Stimulated activated CD4-positive, alpha-beta T cell treated with anti-CD3 and anti-CD28 coated beads, Interleukin-4, amount 100 ng/mL, for 4 hours (primary cell): ENCODE data around the gene IL33.

ENCODE experiments used
- DNase-seq, 2 experiments: peaks; one replicate each; pipeline ENCODE4 v3.0.0-alpha.2; 2020

Gene IL33

GRCh38 chr9:6218099-6218502 lies 2.5 kb downstream of the IL33 start:
- no peak for DNase-seq

GRCh38 chr9:6219040-6219439 lies 3.4 kb downstream of the IL33 start:
- no peak for DNase-seq

GRCh38 chr9:6219981-6220380 lies 4.4 kb downstream of the IL33 start:
- DNase-seq, result no peak

- DNase-seq, result no peak
These were observed 9.0 kb downstream of the IL33 start for GRCh38 chr9:6224393-6225154.

GRCh38 chr9:6226696-6227095 lies 11.1 kb downstream of the IL33 start:
- no peak for DNase-seq

GRCh38 chr9:6229186-6229585 lies 13.6 kb downstream of the IL33 start:
- DNase-seq, result no peak

GRCh38 chr9:6229619-6230018 lies 14.0 kb downstream of the IL33 start:
- DNase-seq, result no peak

GRCh38 chr9:6230037-6230780 lies 14.6 kb downstream of the IL33 start:
- DNase-seq, result no peak

- no peak for DNase-seq
These were observed 16.8 kb downstream of the IL33 start for GRCh38 chr9:6232336-6232945.

- no peak for DNase-seq
These were observed 18.4 kb downstream of the IL33 start for GRCh38 chr9:6234014-6234413.

GRCh38 chr9:6237267-6237666 lies 21.7 kb downstream of the IL33 start:
- no peak for DNase-seq

- no peak for DNase-seq
These were observed 23.4 kb downstream of the IL33 start for GRCh38 chr9:6239048-6239461.

- no peak for DNase-seq
These were observed 24.1 kb downstream of the IL33 start for GRCh38 chr9:6239694-6240093.

- DNase-seq, result no peak
These were observed 28.1 kb downstream of the IL33 start for GRCh38 chr9:6243746-6244145.

GRCh38 chr9:6247266-6247665 lies 31.7 kb downstream of the IL33 start:
- DNase-seq, result no peak

GRCh38 chr9:6268826-6269397 lies 53.3 kb downstream of the IL33 start:
- no peak for DNase-seq

- no peak for DNase-seq
These were observed 55.3 kb downstream of the IL33 start for GRCh38 chr9:6270896-6271295.

GRCh38 chr9:6271508-6272228 lies 56.1 kb downstream of the IL33 start:
- no peak for DNase-seq

- no peak for DNase-seq
These were observed 56.6 kb downstream of the IL33 start for GRCh38 chr9:6272229-6272598.

GRCh38 chr9:6277417-6277816 lies 61.8 kb downstream of the IL33 start:
- no peak for DNase-seq

GRCh38 chr9:6301858-6302257 lies 86.3 kb downstream of the IL33 start:
- no peak for DNase-seq

- no peak for DNase-seq
These were observed 86.8 kb downstream of the IL33 start for GRCh38 chr9:6302417-6302816.

GRCh38 chr9:6304232-6304631 lies 88.6 kb downstream of the IL33 start:
- no peak for DNase-seq
